ENCODE results near the gene LARP4B.
A peak's percentile ranks its signal among the peaks of the same experiment; 100 is the strongest.
"Not testable (repeated sequence)": the region's sequence is repeated elsewhere in the genome, so short reads cannot be mapped to it uniquely, and the experiment has no call there.

Gene LARP4B

DNA sequence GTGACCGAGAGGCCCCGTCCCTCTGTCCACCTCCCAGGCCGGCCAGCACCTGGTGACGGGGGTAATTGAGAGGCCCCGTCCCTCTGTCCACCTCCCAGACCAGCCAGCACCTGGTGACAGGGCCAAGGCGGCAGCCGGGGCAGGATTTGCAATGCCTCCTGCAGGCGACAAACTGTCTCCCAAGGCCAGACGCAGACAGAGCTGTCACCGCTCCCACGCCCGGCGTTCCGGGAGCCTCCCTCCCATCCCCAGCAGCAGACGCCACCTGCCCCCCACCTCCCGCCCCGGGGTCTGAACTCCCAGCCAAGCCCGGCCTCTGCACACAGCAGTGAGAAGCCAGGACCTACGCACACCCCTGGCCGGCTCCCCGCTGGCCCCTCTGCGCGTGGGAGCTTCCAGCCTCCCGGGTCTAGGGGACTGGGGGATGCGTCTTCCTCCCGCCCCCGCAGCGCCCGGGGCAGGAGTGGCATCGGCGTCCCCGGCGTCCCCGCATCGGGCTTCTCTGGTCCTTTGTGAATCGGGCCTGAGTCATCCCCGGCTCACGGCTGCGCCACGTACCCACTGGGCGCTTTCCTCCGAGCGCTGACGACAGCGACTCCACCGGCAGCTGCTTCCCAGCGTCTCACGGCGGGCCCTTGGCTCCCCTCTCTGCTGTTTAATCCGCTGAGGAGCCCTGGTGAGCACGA, 147.0 kb downstream of the LARP4B start:
- DNase-seq = peak; percentile 55

DNA sequence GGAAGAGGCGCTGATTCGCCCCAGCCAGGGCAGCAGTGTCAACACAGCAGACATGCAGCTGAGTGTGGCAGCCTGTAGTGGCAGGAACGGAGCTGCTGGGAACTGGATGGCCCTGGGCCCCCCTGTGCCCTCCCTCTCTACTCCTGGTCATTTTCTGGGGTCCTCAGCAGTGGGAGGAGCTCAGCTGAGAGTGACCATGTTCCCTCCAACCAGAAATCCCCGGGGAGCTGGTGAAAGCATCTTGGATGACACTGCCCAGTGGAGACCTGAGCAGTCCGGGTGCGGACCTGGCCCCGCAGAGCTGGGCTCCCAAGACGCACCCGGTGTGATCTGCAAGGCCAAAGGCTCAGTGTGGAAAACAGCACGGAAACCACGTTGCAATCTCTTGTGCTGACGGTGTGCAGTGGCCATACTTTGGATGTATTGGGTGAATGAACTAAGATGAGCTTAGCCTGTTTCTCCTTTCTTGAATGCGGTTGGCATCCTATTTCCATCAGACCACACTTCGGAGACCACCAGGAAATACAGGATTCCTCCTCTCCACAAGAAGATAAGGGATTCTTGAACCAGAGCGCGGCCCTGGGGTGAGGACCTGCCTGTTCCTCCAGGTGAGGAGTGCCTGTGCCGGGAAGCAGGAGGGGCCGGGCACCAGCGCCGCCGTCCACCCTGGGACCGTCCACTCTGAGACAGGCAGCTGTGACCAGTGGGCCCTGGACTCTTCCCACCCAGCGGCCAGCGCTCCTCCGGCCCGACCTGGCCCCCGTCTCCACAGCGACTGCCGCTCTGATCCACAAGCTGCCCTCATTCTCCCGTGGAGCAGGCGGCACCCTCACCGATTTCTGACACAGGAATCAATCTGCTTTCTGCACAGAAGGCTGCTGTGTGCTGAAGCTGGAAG, 148.5 kb downstream of the LARP4B start:
- DNase-seq = no peak

GRCh38 chr10:780536-781524, 150.7 kb downstream of the LARP4B start:
- no peak for DNase-seq

- DNase-seq = no peak
Measured at GRCh38 chr10:778626-779330, 152.7 kb downstream of the LARP4B start.

- DNase-seq = no peak
Measured at GRCh38 chr10:777913-778479, 153.5 kb downstream of the LARP4B start.

DNA sequence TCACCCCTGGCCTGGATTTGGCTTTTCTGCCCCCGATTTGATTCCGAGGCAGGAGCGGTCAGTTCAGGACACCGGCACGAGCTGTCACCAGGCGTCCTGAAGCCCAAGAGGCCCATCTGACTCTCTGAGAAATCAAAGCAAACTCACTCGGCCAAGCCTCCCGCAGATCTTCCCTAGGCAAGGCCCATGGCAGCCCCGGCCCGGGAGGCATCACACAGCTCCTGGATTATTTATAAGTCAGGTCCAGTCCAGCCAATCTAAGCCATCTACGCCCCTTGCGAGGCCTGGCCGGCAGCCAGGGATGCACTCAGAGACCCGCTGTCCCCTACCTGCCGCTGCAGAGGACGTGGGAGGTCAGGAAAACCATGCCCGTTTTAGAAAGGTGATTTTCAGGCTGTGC, 154.7 kb downstream of the LARP4B start:
- no peak for DNase-seq

GRCh38 chr10:775245-776075, 156.0 kb downstream of the LARP4B start:
- DNase-seq = no peak

- no peak for DNase-seq
Measured at GRCh38 chr10:774661-775244, 156.8 kb downstream of the LARP4B start.

GRCh38 chr10:774223-774622, 157.3 kb downstream of the LARP4B start:
- no peak for DNase-seq

- no peak for DNase-seq
Measured at GRCh38 chr10:773562-774161, 157.8 kb downstream of the LARP4B start.

DNA sequence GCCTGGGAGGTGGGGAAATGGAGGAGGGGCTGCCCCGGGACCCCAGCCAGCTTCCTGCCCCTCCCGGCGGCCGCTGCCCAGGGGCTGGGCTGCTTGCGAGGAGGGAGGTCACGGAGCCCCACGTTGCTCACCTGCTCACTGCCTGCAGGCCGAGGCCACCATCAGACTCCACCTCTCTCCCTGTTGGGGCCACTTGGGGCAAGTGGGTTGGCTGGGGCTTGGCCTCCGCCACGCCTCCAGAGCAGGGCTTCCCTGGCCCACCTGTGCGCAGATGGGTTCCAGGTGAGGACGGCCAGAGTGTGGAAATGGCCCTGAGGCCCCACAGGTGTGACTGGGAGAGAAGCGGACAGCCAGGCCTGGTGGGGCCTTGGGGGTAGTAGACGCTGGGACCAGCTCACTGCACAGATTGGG, 159.3 kb downstream of the LARP4B start:
- no peak for DNase-seq

DNA sequence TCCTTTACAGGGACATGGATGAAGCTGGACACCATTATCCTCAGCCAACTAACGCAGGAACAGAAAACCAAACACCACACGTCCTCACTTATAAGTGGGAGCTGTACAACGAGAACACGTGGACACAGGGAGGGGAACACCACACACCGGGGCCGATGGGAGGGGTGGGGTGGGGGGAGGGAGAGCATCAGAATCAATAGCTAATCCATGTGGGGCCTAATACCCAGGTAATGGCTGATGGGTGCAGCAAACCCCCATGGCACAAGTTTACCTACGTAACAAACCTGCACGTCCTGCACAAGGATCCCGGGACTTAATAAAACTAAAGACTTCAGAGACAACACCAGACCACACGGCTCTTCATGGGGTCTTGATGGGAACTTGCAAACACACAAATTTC, 159.9 kb downstream of the LARP4B start:
- no peak for DNase-seq

- no peak for DNase-seq
Measured at GRCh38 chr10:770975-771374, 160.5 kb downstream of the LARP4B start.

- DNase-seq = not testable (repeated sequence)
Measured at GRCh38 chr10:770048-770712, 161.3 kb downstream of the LARP4B start.

- DNase-seq = no peak
Measured at GRCh38 chr10:767794-768193, 163.7 kb downstream of the LARP4B start.

GRCh38 chr10:767211-767610, 164.3 kb downstream of the LARP4B start:
- DNase-seq = no peak

- no peak for DNase-seq
Measured at GRCh38 chr10:761376-761775, 170.1 kb downstream of the LARP4B start.

DNA sequence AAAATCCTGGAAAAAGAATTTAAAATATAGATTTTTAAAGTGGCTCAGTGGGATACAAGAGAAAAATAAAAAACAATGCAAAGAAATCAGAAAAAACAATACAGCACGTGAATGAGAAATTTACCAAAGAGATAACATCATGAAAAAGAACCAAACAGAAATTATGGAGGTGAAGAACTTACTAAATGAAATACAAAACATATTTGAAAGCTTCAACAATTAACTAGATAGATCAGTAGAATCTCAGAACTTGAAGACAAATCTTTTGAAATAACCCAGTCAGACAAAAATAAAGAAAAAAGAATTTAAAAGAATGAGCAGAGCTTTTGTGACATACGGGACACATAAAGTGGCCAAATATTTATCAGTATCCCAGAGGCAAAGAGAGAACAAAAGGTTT, 170.9 kb downstream of the LARP4B start:
- no peak for DNase-seq

DNA sequence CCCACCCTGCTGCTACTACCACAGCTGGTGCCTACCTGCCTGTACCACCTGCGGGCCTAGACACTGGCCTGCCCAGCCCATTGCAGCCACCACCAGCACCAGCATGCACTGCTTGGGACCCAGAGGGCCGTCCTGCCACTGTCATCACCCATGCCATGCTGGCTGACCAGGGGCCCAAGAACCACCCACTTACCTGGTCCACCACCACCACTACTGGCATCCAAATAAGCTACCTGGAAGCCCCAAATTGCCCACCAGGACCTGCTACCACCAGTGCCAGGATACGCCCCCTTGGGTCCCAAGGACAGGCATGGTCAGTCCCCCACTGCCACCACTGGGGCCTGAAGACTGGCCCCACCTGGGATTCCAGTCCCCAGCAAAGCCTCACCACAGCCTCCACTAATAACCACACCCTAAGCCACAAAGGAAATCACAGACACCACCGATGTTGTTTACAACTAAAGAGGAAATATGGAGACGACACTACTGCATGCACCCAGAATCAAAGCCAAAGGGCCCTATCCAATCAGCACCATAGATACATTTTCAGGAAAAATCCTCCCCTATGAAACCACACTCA, 171.5 kb downstream of the LARP4B start:
- DNase-seq = no peak
